Ovary (tissue), 9 donors: ENCODE results near the gene THEM4. TPM values are rescaled to one million over a fixed set of nuclear protein-coding genes. Genes with fewer than 3 reads are reported as not detected.

Source experiments
- DNase-seq, 5 donors: peaks; one replicate each; pipeline ENCODE4 v3.0.0-alpha.2; 2019 to 2020
- H3K27ac ChIP-seq, 2 donors: fragments of 200-600 bp; one replicate each; pipeline versions ENCODE4 v1.5.1 to v1.8.0; 2019 to 2022
- H3K27me3 ChIP-seq: fragments of 200-600 bp; one replicate; pipeline ENCODE4 v1.8.0; 2022
- H3K36me3 ChIP-seq: fragments of 200-600 bp; sonication (generic); one replicate; pipeline ENCODE4 v1.5.1; 2019
- H3K4me1 ChIP-seq: one replicate; pipeline ENCODE4 v1.8.1; 2013; ENCODE audit warnings: mild to moderate bottlenecking, moderate library complexity; ENCODE audit not compliant: insufficient read depth
- H3K4me3 ChIP-seq: fragments of 200-600 bp; sonication (generic); one replicate; pipeline ENCODE4 v1.5.1; 2017
- H3K9me3 ChIP-seq, 2 donors: fragments of 200-600 bp in 1 of 2; sonication (generic) in 1 of 2; one replicate each; pipeline versions ENCODE4 v1.5.1 to v1.8.1; 2013 to 2019; ENCODE audit warnings: mild to moderate bottlenecking in 1 of 2, moderate library complexity in 1 of 2
- EP300 ChIP-seq: sonication (generic); formaldehyde crosslinking; IDR thresholded peaks from one replicate; pipeline ENCODE4 v1.6.1; 2017; ENCODE audit warnings: antibody characterized with exemption
- POLR2A ChIP-seq: fragments of 450-650 bp; IDR thresholded peaks from one replicate; pipeline ENCODE4 v1.6.1; 2017; ENCODE audit warnings: antibody characterized with exemption, mild to moderate bottlenecking, moderate library complexity
- WGBS, 3 donors: extraction: QIAGEN DNeasy Blood & Tissue Kit in 1 of 3; methylation state at CpG; one replicate each; pipeline versions ENCODE4 v1.1.5 to v1.1.7; 2013 to 2017; 5-methylcytosine and 5-hydroxymethylcytosine counted together
- intact Hi-C, 4 donors: fragments of 100-400 bp; cut with DNase I; formaldehyde crosslinking; loops; one replicate each; pipeline versions ENCODE4 v1.11.0 to v1.15.1; 2022 to 2023
- polyA plus RNA-seq, 2 donors: library from polyadenylated mRNA; stranded (reverse); fragments of 200-250 nt in 1 of 2; fragments of 350-450 nt in 1 of 2; fragmentation: Illumina TruSeq in 1 of 2; extraction: RNeasy Lipid Tissue Mini Kit (QIAGEN cat#74804) in 1 of 2; gene quantifications; one replicate each; pipeline ENCODE4 v1.2.3, GENCODE V29; 2013 to 2014
- small RNA-seq: library from RNA; depleted of rRNA; stranded (forward); fragments of <200 nt; gene quantifications from one replicate; pipeline ENCODE3, GENCODE V24; 2016
- total RNA-seq, 7 donors: library from RNA; depleted of rRNA in 2 of 7; stranded (reverse); fragments of >200 nt in 2 of 7; fragmentation: NEBNext Ultra II Directional in 3 of 7; extraction: Animal tissue kit (Norgen Biotek cat#: 25700) in 3 of 7; gene quantifications; one replicate each; pipeline versions ENCODE4 v1.1.0 to v1.2.4, GENCODE V29; 2016 to 2023
- TF ChIP-seq, protein P1 (sequence below), 3 donors: fragments of 450-650 bp in 2 of 3; fragments of 200-600 bp in 1 of 3; IDR thresholded peaks; one replicate each; pipeline versions ENCODE4 v1.5.1 to v1.8.0; 2016 to 2022; ENCODE audit warnings: antibody characterized with exemption in 3 of 3, mild to moderate bottlenecking in 1 of 3
- donor health status: DM: no; HTN: no; CAD: no; lungs with moderate emphysema.
- donor health status: DM: no; HTN: no; CAD: no.
- donor health status: Bipolar disorder and iron deficiency.
- donor health status: DM: yes; HTN: yes; CAD: no.
- donor health status: DM: no; HTN: no; CAD: no.
- donor health status: DM: yes; HTN: yes; CAD: no.

THEM4 gene
- total and polyA plus RNA-seq, 9 donors, result 10.4 to 21.8 (median 14.4) TPM

DNA sequence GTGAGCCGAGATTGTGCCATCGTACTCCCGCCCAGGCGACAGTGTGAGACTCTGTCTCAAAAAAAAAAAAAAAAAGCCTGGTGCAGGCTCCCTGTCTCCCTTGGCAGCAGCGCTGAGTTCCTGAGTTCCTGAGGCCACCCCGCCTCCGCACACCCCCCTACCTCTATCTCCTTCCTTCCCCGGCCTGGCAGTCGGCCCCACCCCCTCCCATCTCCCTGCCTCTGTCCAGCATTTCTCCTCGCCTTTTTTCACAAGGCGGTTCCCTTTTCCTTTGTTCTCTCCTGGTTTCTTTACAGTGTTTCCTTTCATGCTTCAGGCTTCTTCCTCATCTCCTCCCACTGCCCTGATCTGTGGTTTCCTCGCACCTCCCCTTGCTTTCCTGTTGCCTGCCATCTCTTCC lies 80.4 kb downstream of the THEM4 start:
- Histone ChIP-seq H3K4me1 (peaks cover 8% of the 10 kb centered on the region), H3K9me3 (no peaks in the 10 kb centered on the region), H3K36me3 (no peaks in the 10 kb centered on the region), H3K27ac (no peak overlapping the region), H3K27me3 (no peaks in the 10 kb centered on the region), H3K4me3 (no peak overlapping the region)
- DNase-seq, result peak in 4 of 5 donors; percentile 53 to 84 (median 64)
- 3 to 8% (median 4%) methylated on average over 12 of the region's 12 CpGs for WGBS, 3 donors
- TF ChIP-seq, protein P1, sequence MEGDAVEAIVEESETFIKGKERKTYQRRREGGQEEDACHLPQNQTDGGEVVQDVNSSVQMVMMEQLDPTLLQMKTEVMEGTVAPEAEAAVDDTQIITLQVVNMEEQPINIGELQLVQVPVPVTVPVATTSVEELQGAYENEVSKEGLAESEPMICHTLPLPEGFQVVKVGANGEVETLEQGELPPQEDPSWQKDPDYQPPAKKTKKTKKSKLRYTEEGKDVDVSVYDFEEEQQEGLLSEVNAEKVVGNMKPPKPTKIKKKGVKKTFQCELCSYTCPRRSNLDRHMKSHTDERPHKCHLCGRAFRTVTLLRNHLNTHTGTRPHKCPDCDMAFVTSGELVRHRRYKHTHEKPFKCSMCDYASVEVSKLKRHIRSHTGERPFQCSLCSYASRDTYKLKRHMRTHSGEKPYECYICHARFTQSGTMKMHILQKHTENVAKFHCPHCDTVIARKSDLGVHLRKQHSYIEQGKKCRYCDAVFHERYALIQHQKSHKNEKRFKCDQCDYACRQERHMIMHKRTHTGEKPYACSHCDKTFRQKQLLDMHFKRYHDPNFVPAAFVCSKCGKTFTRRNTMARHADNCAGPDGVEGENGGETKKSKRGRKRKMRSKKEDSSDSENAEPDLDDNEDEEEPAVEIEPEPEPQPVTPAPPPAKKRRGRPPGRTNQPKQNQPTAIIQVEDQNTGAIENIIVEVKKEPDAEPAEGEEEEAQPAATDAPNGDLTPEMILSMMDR (IDR thresholded peaks at IDR 0.05), result no peak
- no peak for TF ChIP-seq POLR2A
- intact Hi-C loops, result no loop called here

DNA sequence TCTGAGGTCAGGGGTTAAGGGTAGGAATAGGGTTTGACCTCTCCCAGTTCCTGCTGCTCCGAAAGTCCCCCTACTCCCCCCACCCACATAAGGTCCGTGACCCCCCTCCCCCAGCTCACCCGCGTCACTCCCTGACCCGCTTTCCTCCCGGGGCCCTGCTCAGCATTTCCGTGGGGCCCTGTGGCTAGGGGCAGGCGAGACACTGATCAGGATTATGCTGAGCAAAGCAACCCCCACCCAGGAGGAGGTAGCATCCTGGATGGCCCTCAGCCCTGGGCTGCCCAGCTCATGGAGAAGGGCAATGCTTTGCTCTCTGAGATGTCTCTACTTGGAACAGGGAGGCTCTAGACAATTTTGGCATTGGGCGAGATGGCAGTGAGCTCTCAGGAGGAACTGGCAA lies 81.5 kb downstream of the THEM4 start:
- intact Hi-C loops, result no loop called here
- TF ChIP-seq, protein P1 (IDR thresholded peaks at IDR 0.05), result no peak
- TF ChIP-seq EP300 (no peak), POLR2A (no peak)

DNA sequence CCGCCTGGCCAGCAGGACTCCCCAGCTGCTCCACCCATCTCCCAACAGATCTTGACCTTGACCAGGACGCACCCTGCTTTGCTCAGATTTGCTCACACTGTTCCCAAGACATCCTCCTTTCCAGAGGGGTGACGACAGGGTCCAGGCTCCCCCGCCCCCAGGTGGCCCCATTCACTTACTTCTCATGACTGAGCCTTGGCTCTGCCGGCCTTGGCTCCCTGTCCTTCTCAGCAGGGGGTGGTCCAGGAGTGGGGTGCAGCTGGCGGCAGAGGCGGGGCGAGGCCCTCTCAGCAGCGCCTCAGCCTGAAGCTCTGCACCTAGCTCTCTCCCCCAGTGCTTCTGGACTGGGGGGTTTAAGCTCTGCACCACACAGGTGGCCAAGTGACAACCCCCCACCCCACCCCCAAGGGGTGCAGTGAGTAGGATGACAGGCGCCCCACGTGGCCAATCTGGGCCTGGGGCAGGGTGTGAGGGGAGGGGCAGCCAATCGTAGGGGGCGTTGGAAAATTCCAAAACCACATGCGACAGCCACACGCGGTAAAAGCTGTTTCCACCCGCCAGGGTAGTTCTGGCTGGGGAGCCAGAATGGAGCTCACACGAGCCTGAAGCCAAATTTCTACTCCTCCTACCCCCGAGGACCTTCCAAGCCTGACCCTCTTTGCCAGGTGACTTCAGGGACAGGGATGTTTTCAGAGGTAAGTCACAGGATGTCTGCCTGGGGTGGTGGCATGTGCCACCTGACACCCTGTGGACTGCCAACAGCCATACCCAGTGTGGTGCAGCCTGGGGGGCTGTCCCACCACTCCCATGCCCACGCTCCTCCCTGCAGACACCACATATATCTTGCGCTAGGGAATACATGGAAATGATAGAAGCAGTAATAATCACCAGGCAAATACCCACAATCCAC lies 83.3 kb downstream of the THEM4 start:
- Histone ChIP-seq H3K36me3 (no peaks in the 10 kb centered on the region), H3K27me3 (no peaks in the 10 kb centered on the region), H3K9me3 (no peaks in the 10 kb centered on the region), H3K4me1 (peaks cover 8% of the 10 kb centered on the region), H3K27ac (no peak overlapping the region), H3K4me3 (no peak overlapping the region)
- 20 to 41% (median 23%) methylated on average over 20 to 21 of the region's 21 CpGs for WGBS, 3 donors
- intact Hi-C loops, result no loop called here
- TF ChIP-seq EP300 (no peak), POLR2A (no peak)
- TF ChIP-seq, protein P1 (IDR thresholded peaks at IDR 0.05), result no peak
- peak in 3 of 5 donors; percentile 59 to 90 (median 62) for DNase-seq

More for the DNA sequence above, 81.5 kb downstream of the THEM4 start:
- Histone ChIP-seq H3K4me3 (no peak overlapping the region), H3K4me1 (peaks cover 8% of the 10 kb centered on the region), H3K36me3 (no peaks in the 10 kb centered on the region), H3K27ac (no peak overlapping the region), H3K9me3 (no peaks in the 10 kb centered on the region), H3K27me3 (no peaks in the 10 kb centered on the region)
- no peak for DNase-seq
- WGBS, 3 donors, result 76 to 79% (median 78%) methylated on average over 9 of the region's 9 CpGs

DNA sequence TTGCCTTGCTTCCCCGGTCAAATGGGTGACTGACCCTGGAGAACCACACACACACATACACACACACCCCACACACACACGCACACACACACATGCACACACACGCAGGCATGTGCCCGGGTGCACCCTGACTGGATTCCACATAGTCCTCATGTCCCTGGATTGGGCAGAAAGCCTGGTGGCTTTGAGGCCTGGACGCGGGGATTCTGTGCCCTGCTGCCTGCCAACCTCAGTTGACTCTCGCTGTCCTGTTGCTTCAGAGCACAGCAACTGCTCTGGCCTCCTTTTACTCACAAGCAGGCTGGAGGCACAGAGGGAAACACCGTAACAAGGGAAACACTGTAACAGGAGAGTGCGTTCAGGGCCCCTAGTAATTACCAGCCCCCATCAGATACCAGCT lies 84.1 kb downstream of the THEM4 start:
- DNase-seq, result peak in 1 of 5 donors; percentile 54
- no peaks in the 10 kb centered on the region for H3K27me3 ChIP-seq
- no peak overlapping the region for H3K27ac ChIP-seq
- peaks cover 8% of the 10 kb centered on the region for H3K4me1 ChIP-seq
- no peaks in the 10 kb centered on the region for H3K9me3 ChIP-seq
- intact Hi-C loops, result no loop called here
- WGBS, 3 donors, result 64 to 69% (median 67%) methylated on average over 9 of the region's 9 CpGs
- no peak for TF ChIP-seq EP300
- no peaks in the 10 kb centered on the region for H3K36me3 ChIP-seq
- H3K4me3 ChIP-seq, result no peak overlapping the region

Small RNAs within 50 kb of the gene (small RNA-seq; reads per million reads assigned to genes)
- not detected for gene RF00019

Other genes starting within 250 kb of the THEM4 start
- under 1 TPM in 1 of 7 donors, not detected in 6; 0.57 TPM for gene CELF3, start 192.7 kb downstream of the THEM4 start, total RNA-seq
- not detected for gene CELF3, start 192.7 kb downstream of the THEM4 start, polyA plus RNA-seq
- gene RIIAD1, start 188.0 kb downstream of the THEM4 start, total RNA-seq, result 10 to 100 TPM in 1 of 7 donors, under 1 TPM in 3, not detected in 3; 0.51 to 34.9 (median 0.61) TPM
- not detected for gene RIIAD1, start 188.0 kb downstream of the THEM4 start, polyA plus RNA-seq
- gene MRPL9, start 146.0 kb downstream of the THEM4 start, total RNA-seq, result 10 to 100 TPM; 40.2 to 69.0 (median 55.2) TPM
- 10 to 100 TPM; 55.4 to 86.8 TPM for gene MRPL9, start 146.0 kb downstream of the THEM4 start, polyA plus RNA-seq
- gene TDRKH, start 119.0 kb downstream of the THEM4 start, total RNA-seq, result 1 to 10 TPM; 1.5 to 3.8 (median 3.2) TPM
- 1 to 10 TPM; 1.9 to 6.6 TPM for gene TDRKH, start 119.0 kb downstream of the THEM4 start, polyA plus RNA-seq
- under 1 TPM in 3 of 7 donors, not detected in 4; 0.08 to 0.34 (median 0.10) TPM for gene LINGO4, start 104.1 kb downstream of the THEM4 start, total RNA-seq
- gene LINGO4, start 104.1 kb downstream of the THEM4 start, polyA plus RNA-seq, result not detected
- 10 to 100 TPM in 1 of 7 donors, 1 to 10 TPM in 2, under 1 TPM in 4; 0.18 to 22.3 (median 0.83) TPM for gene RORC, start 77.7 kb downstream of the THEM4 start, total RNA-seq
- gene RORC, start 77.7 kb downstream of the THEM4 start, polyA plus RNA-seq, result under 1 TPM; 0.39 to 0.48 TPM
- 1 to 10 TPM in 1 of 7 donors, under 1 TPM in 3, not detected in 3; 0.10 to 1.0 (median 0.18) TPM for gene C2CD4D, start 69.7 kb downstream of the THEM4 start, total RNA-seq
- under 1 TPM in 1 of 2 donors, not detected in 1; 0.04 TPM for gene C2CD4D, start 69.7 kb downstream of the THEM4 start, polyA plus RNA-seq
- not detected for gene THEM5, start 55.8 kb downstream of the THEM4 start, total RNA-seq
- under 1 TPM in 1 of 2 donors, not detected in 1; 0.07 TPM for gene THEM5, start 55.8 kb downstream of the THEM4 start, polyA plus RNA-seq
- 100 to 1,000 TPM in 5 of 7 donors, 10 to 100 TPM in 2; 38.6 to 327 (median 213) TPM for gene S100A10, start 84.3 kb upstream of the THEM4 start, total RNA-seq
- gene S100A10, start 84.3 kb upstream of the THEM4 start, polyA plus RNA-seq, result 100 to 1,000 TPM; 175 to 642 TPM
- 100 to 1,000 TPM in 3 of 7 donors, 10 to 100 TPM in 4; 60.2 to 189 (median 85.8) TPM for gene S100A11, start 127.5 kb upstream of the THEM4 start, total RNA-seq
- 100 to 1,000 TPM; 158 to 449 TPM for gene S100A11, start 127.5 kb upstream of the THEM4 start, polyA plus RNA-seq
- not detected for gene TCHHL1, start 179.6 kb upstream of the THEM4 start, total RNA-seq
- gene TCHHL1, start 179.6 kb upstream of the THEM4 start, polyA plus RNA-seq, result not detected
- gene TCHH, start 205.9 kb upstream of the THEM4 start, total RNA-seq, result under 1 TPM in 6 of 7 donors, not detected in 1; 0.05 to 0.12 (median 0.09) TPM
- under 1 TPM; 0.04 to 0.07 TPM for gene TCHH, start 205.9 kb upstream of the THEM4 start, polyA plus RNA-seq
- not detected for gene RPTN, start 249.7 kb upstream of the THEM4 start, total RNA-seq
- gene RPTN, start 249.7 kb upstream of the THEM4 start, polyA plus RNA-seq, result not detected